Hepatic stellate cell (primary cell): ENCODE data around the gene ATG7.

Experiments used
- DNase-seq: peaks from one replicate; pipeline ENCODE4 v3.0.0; 2011; ENCODE audit warnings: low spot score

Gene ATG7

GRCh38 chr3:11356269-11356668 lies 84.1 kb downstream of the ATG7 start:
- no peak for DNase-seq

- DNase-seq = no peak
Measured at GRCh38 chr3:11362600-11362999, 90.4 kb downstream of the ATG7 start.

- no peak for DNase-seq
Measured at GRCh38 chr3:11363715-11364114, 91.5 kb downstream of the ATG7 start.

- peak; percentile 25 for DNase-seq
Measured at GRCh38 chr3:11364181-11364580, 92.0 kb downstream of the ATG7 start.

- DNase-seq = peak; percentile 30
Measured at GRCh38 chr3:11367143-11367693, 95.0 kb downstream of the ATG7 start.

DNA sequence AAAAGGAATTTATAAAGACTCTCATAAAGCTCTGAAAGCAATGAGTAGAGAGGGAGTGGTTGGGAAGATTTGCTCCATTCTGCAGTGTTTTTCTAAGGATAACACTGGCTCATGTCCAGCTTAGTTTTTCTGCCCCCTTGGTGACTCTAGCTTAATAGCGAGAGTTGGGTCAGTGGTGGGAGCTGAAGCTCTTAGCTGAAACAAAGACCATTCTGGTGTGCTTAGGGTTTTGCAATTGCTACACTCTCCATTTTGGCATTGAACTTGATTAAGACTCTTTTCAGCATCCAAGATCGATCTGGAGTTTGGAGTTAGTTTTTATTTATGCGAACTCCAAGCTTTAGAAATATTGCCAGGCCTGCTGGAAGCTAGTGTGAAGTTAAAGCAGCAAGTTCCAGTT lies 98.0 kb downstream of the ATG7 start:
- no peak for DNase-seq

GRCh38 chr3:11370966-11371365 lies 98.8 kb downstream of the ATG7 start:
- no peak for DNase-seq

GRCh38 chr3:11371747-11372146 lies 99.5 kb downstream of the ATG7 start:
- DNase-seq = no peak

GRCh38 chr3:11373235-11373634 lies 101.0 kb downstream of the ATG7 start:
- no peak for DNase-seq

- DNase-seq = no peak
Measured at GRCh38 chr3:11373654-11374053, 101.5 kb downstream of the ATG7 start.

DNA sequence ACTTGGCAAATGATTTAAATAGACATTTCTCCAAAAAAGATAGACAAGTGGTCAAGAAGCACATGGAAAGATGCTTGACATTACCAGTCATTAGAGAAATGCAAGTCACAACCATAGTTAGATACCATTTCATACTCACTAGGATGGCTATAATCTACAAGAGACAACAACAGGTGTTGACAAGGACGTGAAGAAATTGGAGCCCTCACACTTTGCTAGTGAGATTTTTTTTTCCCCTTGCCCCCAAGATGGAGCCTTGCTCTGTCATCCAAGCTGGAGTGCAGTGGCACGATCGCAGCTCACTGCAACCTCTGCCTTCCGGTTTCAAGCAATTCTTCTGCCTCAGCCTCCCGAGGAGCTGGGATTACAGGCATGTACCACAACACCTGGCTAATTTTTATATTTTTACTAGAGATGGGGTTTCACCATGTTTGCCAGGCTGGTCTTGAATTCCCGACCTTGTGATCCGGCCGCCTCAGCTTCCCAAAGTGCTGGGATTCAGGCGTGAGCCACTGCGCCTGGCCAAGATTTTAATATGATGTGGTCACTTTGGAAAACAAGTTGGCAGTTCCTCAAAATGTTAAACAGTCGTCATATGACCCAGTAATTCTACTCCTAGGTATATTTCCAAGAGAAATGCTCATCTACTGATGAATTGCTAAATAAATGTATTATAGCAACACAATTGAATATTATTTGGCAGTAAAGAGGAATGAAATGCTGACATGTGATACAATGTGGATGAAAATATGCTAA lies 103.3 kb downstream of the ATG7 start:
- no peak for DNase-seq

DNA sequence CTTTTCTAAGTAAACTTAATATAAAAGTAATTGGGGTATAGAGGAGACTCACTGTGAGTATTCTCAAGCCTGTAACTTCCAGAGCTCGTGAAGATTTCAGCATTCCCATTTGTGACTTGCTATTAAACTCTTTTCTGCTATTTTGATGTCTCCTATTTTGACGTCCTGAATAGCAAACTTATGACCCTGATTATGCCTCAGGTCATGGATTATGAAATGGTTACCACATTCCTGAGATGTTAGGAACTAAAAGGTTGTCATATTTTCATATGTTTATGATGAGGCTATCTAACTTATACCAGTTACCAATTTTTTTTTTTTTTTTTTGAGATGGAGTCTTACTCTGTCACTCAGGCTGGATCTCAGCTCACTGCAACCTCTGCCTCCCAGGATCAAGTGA lies 105.5 kb downstream of the ATG7 start:
- DNase-seq = no peak

GRCh38 chr3:11379238-11379823 lies 107.1 kb downstream of the ATG7 start:
- DNase-seq = peak; percentile 26

DNA sequence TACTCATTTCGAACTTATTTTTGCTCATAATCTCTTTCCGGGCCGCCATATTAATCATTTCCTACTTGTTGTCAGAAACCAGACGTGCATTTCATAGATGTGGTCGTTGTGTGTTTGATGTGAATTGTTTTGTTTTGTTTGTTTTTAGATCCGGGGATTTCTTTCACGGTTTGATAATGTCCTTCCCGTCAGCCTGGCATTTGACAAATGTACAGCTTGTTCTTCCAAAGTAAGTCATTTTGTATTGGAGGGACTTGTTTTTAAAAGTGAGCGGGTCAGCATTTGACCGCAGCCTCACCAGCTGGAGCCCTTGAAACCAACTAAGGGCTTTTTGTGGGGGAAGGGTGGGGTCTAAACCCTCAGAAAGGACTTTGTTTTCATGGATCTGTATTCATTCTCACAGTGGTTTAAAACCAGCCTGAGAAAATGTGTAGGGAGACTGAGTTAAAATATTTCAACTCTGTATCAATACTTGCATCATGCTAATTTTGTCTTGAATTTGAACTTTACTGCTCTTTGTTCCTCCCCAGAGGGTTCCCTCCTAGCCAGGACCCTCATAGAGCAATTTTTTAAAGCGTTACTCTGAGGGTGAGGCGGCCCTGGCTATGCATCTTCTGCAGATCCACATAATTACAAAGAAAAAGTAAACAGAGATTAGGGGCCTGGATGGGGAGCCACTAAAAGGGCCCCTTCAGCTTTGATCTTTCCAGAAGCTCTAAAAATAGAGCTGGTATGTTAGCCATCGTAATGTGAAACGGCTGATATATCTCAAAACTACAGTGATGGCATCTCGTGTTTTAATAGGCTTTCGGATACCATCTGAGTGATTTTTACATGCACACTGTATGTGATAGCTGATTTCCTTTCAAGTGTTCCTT lies 107.9 kb downstream of the ATG7 start:
- DNase-seq = no peak

DNA sequence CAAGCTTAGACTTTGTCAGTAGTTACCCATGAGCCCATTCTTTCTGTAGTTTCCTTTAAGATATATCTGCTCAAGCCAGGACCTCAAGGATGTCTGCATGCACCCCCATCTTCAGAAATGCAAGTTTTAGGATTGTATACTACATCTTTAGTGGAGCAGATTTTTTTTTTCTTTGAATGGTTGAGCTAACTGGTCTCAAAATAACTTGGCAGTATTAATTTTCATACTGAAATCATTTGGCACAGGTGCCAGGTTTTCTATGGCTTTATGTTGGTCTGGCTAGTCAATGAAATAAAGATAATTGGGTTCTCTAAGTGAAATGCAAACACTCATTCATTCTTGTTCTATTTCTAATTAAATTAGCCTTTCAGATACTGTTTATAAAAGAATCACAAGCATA lies 108.9 kb downstream of the ATG7 start:
- no peak for DNase-seq

DNA sequence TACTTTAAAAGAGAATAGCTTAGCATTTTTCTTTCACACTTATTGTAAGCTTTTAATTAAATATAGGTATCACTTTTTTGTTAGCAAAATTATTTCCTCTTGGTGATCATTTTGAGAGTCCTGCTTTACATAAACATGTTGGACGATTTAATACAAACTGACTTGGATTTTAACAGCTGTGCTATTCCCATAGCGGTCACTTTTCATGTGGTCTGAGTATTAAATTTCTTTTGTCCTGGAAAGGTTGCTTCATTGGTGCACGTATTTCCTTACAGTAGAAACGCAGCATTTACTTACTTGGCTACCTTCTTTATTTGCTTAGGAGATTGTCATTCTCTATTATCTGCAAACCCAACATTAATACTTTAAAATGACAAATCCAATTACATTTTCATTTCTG lies 109.4 kb downstream of the ATG7 start:
- no peak for DNase-seq

GRCh38 chr3:11382146-11382745 lies 110.0 kb downstream of the ATG7 start:
- no peak for DNase-seq

GRCh38 chr3:11384074-11384473 lies 111.9 kb downstream of the ATG7 start:
- no peak for DNase-seq

GRCh38 chr3:11385326-11385725 lies 113.1 kb downstream of the ATG7 start:
- DNase-seq = no peak

GRCh38 chr3:11385891-11386290 lies 113.7 kb downstream of the ATG7 start:
- no peak for DNase-seq

DNA sequence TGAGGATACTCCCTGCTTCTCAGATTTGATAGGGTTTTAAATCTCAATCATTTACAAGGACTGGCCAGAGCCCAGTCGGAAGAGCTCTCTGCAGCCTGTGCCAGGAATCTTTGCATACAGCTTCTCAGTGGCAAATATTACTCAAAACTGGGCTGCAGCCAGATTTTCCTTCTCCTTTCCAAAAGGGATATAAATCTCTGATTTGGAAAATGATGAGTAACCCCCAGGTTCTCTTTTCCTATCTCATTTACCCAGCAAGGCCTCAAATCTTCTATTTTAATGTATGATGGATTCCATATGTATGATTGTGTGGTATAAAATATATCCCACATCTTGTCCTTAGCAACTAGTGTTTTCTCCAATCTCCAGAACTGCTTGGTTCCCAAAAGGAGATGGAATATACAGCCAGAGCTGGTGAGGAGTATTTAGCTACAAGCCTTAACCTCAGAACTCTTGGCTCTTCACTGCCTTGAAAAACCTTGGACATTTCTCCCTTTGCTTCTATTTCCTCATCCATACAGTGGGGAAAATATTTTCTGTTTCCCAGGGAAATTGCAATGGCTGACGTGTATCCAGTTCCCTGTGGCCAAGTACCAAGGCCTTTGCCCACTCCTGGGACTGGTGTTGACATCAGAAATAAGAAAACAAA lies 114.4 kb downstream of the ATG7 start:
- DNase-seq = no peak
